Immature natural killer cell (primary cell): Measurements from ENCODE around the gene GRWD1. TPM values are rescaled to one million over a fixed set of nuclear protein-coding genes. Genes with fewer than 3 reads are reported as not detected.

Experiments used
- DNase-seq, 3 donors: peaks; one replicate each; pipeline ENCODE4 v3.0.0; 2022; ENCODE audit warnings: mixed read lengths in 1 of 3
- H3K27ac Mint-ChIP-seq, 6 donors: one replicate each; pipeline ENCODE4 v1.8.0; 2020; ENCODE audit warnings: mixed read lengths in 6 of 6, mild to moderate bottlenecking in 5 of 6, inconsistent platforms in 4 of 6, moderate library complexity in 3 of 6
- H3K27me3 Mint-ChIP-seq, 3 donors: one replicate each; pipeline ENCODE4 v1.8.0; 2020 to 2021; ENCODE audit warnings: low read depth in 3 of 3, mild to moderate bottlenecking in 3 of 3, mixed read lengths in 3 of 3, moderate library complexity in 3 of 3, inconsistent platforms in 1 of 3
- H3K36me3 Mint-ChIP-seq, 3 donors: one replicate each; pipeline ENCODE4 v1.8.0; 2020; ENCODE audit warnings: mixed read lengths in 3 of 3, inconsistent platforms in 2 of 3, mild to moderate bottlenecking in 2 of 3
- H3K4me1 Mint-ChIP-seq, 2 donors: one replicate each; pipeline ENCODE4 v1.8.0; 2020; ENCODE audit warnings: inconsistent platforms in 2 of 2, mild to moderate bottlenecking in 2 of 2, mixed read lengths in 2 of 2, moderate library complexity in 1 of 2
- H3K4me3 Mint-ChIP-seq, 5 donors: one replicate each; pipeline ENCODE4 v1.8.0; 2020; ENCODE audit warnings: mild to moderate bottlenecking in 5 of 5, mixed read lengths in 5 of 5, inconsistent platforms in 3 of 5, moderate library complexity in 3 of 5
- H3K9me3 Mint-ChIP-seq, 6 donors: one replicate each; pipeline ENCODE4 v1.8.0; 2020; ENCODE audit warnings: mild to moderate bottlenecking in 6 of 6, mixed read lengths in 6 of 6, inconsistent platforms in 4 of 6, moderate library complexity in 3 of 6
- polyA plus RNA-seq, 3 donors: library from polyadenylated mRNA; unstranded; fragments of 300-500 nt; fragmentation: Illumina TruSeq; gene quantifications; one replicate each; pipeline ENCODE4 v1.2.3, GENCODE V29; 2021

Gene GRWD1
- polyA plus RNA-seq, 3 donors from 2014 or later = 32.3 to 42.4 (median 34.6) TPM

- Mint-ChIP-seq H3K4me3 (peak overlapping the region; percentile 35 to 81 (median 74)), H3K4me1 (peaks cover 18 to 20% of the 10 kb centered on the region in 2 donors), H3K27me3 (peaks cover 4 to 14% (median 5%) of the 10 kb centered on the region in 3 donors), H3K9me3 (peaks cover 0 to 1% (median 0%) of the 10 kb centered on the region in 6 donors), H3K36me3 (no peaks in the 10 kb centered on the region), H3K27ac (no peak overlapping the region)
- no peak for DNase-seq
Measured at GRCh38 chr19:48413879-48414587, 31.8 kb upstream of the GRWD1 start.

- Mint-ChIP-seq H3K27ac (no peak overlapping the region), H3K27me3 (peaks cover 4 to 14% (median 8%) of the 10 kb centered on the region in 3 donors)
Measured at GRCh38 chr19:48415395-48415794, 30.4 kb upstream of the GRWD1 start.

GRCh38 chr19:48415806-48416221 is 30.0 kb upstream of the GRWD1 start:
- Mint-ChIP-seq H3K4me1 (peaks cover 22 to 24% of the 10 kb centered on the region in 2 donors), H3K4me3 (peak overlapping the region in 3 of 5 donors; percentile 3 to 57 (median 48)), H3K9me3 (peaks cover 0 to 1% (median 0%) of the 10 kb centered on the region in 6 donors), H3K27ac (no peak overlapping the region), H3K27me3 (peaks cover 4 to 14% (median 8%) of the 10 kb centered on the region in 3 donors), H3K36me3 (no peaks in the 10 kb centered on the region)
- no peak for DNase-seq

More at GRCh38 chr19:48415395-48415794, 30.4 kb upstream of the GRWD1 start:
- H3K4me3 Mint-ChIP-seq = peak overlapping the region in 4 of 5 donors; percentile 21 to 81 (median 63)
- peaks cover 0 to 1% (median 0%) of the 10 kb centered on the region in 6 donors for H3K9me3 Mint-ChIP-seq
- H3K4me1 Mint-ChIP-seq = peaks cover 22 to 24% of the 10 kb centered on the region in 2 donors
- no peaks in the 10 kb centered on the region for H3K36me3 Mint-ChIP-seq
- peak; percentile 58 to 65 (median 62) for DNase-seq

- Mint-ChIP-seq H3K4me3 (no peak overlapping the region), H3K4me1 (peaks cover 22 to 24% of the 10 kb centered on the region in 2 donors), H3K36me3 (no peaks in the 10 kb centered on the region), H3K27ac (peak overlapping the region in 1 of 6 donors; percentile 49), H3K9me3 (peaks cover 0 to 1% (median 0%) of the 10 kb centered on the region in 6 donors), H3K27me3 (peaks cover 6 to 16% (median 12%) of the 10 kb centered on the region in 3 donors)
- DNase-seq = no peak
Measured at GRCh38 chr19:48417421-48417820, 28.4 kb upstream of the GRWD1 start.

- peaks cover 22 to 24% of the 10 kb centered on the region in 2 donors for H3K4me1 Mint-ChIP-seq
- peaks cover 6 to 16% (median 12%) of the 10 kb centered on the region in 3 donors for H3K27me3 Mint-ChIP-seq
- peak overlapping the region; percentile 68 to 91 (median 87) for H3K27ac Mint-ChIP-seq
- H3K9me3 Mint-ChIP-seq = peaks cover 0 to 1% (median 0%) of the 10 kb centered on the region in 6 donors
- peak in 1 of 3 donors; percentile 27 for DNase-seq
- no peaks in the 10 kb centered on the region for H3K36me3 Mint-ChIP-seq
- H3K4me3 Mint-ChIP-seq = peak overlapping the region; percentile 80 to 90 (median 87)
Measured at GRCh38 chr19:48418317-48419064, 27.3 kb upstream of the GRWD1 start.

GRCh38 chr19:48419158-48419920 is 26.4 kb upstream of the GRWD1 start:
- H3K27me3 Mint-ChIP-seq = peaks cover 6 to 16% (median 13%) of the 10 kb centered on the region in 3 donors
- H3K9me3 Mint-ChIP-seq = peaks cover 0 to 1% (median 0%) of the 10 kb centered on the region in 6 donors

GRCh38 chr19:48421548-48421947 is 24.2 kb upstream of the GRWD1 start:
- Mint-ChIP-seq H3K36me3 (no peaks in the 10 kb centered on the region), H3K4me3 (no peak overlapping the region), H3K9me3 (peaks cover 0 to 1% (median 0%) of the 10 kb centered on the region in 6 donors), H3K4me1 (peaks cover 9 to 16% of the 10 kb centered on the region in 2 donors), H3K27ac (no peak overlapping the region), H3K27me3 (peaks cover 6 to 14% (median 13%) of the 10 kb centered on the region in 3 donors)
- DNase-seq = no peak

More at GRCh38 chr19:48419158-48419920, 26.4 kb upstream of the GRWD1 start:
- DNase-seq = peak; percentile 77 to 81 (median 81)
- Mint-ChIP-seq H3K36me3 (no peaks in the 10 kb centered on the region), H3K4me1 (peaks cover 22 to 24% of the 10 kb centered on the region in 2 donors), H3K4me3 (peak overlapping the region; percentile 80 to 90 (median 87)), H3K27ac (peak overlapping the region; percentile 68 to 91 (median 87))

GRCh38 chr19:48424694-48425219 is 21.0 kb upstream of the GRWD1 start:
- H3K36me3 Mint-ChIP-seq = no peaks in the 10 kb centered on the region
- no peaks in the 10 kb centered on the region for H3K9me3 Mint-ChIP-seq
- no peaks in the 10 kb centered on the region for H3K4me1 Mint-ChIP-seq
- no peak for DNase-seq
- H3K27me3 Mint-ChIP-seq = peaks cover 5 to 6% (median 6%) of the 10 kb centered on the region in 3 donors
- H3K27ac Mint-ChIP-seq = no peak overlapping the region
- H3K4me3 Mint-ChIP-seq = peak overlapping the region in 1 of 5 donors; percentile 2

GRCh38 chr19:48428670-48429069 is 17.1 kb upstream of the GRWD1 start:
- no peak overlapping the region for H3K27ac Mint-ChIP-seq
- no peaks in the 10 kb centered on the region for H3K36me3 Mint-ChIP-seq
- no peaks in the 10 kb centered on the region for H3K4me1 Mint-ChIP-seq
- H3K9me3 Mint-ChIP-seq = peaks cover 0 to 1% (median 0%) of the 10 kb centered on the region in 6 donors
- H3K4me3 Mint-ChIP-seq = no peak overlapping the region
- H3K27me3 Mint-ChIP-seq = peaks cover 3 to 4% (median 3%) of the 10 kb centered on the region in 3 donors
- DNase-seq = no peak

GRCh38 chr19:48433337-48433736 is 12.4 kb upstream of the GRWD1 start:
- Mint-ChIP-seq H3K27me3 (peaks cover 0 to 10% (median 4%) of the 10 kb centered on the region in 3 donors), H3K36me3 (no peaks in the 10 kb centered on the region), H3K9me3 (peaks cover 0 to 1% (median 0%) of the 10 kb centered on the region in 6 donors), H3K27ac (no peak overlapping the region), H3K4me3 (no peak overlapping the region), H3K4me1 (no peaks in the 10 kb centered on the region)
- no peak for DNase-seq

- Mint-ChIP-seq H3K9me3 (peaks cover 0 to under 1% (median 0%) of the 10 kb centered on the region in 6 donors), H3K27ac (no peak overlapping the region), H3K4me1 (no peaks in the 10 kb centered on the region), H3K4me3 (no peak overlapping the region), H3K27me3 (peaks cover 8 to 23% (median 10%) of the 10 kb centered on the region in 3 donors), H3K36me3 (peaks cover 0 to 3% (median 0%) of the 10 kb centered on the region in 3 donors)
- no peak for DNase-seq
Measured at GRCh38 chr19:48436586-48436985, 9.2 kb upstream of the GRWD1 start.

- Mint-ChIP-seq H3K36me3 (peaks cover 0 to 3% (median 3%) of the 10 kb centered on the region in 3 donors), H3K27ac (no peak overlapping the region), H3K4me1 (peaks cover 23 to 24% of the 10 kb centered on the region in 2 donors), H3K4me3 (peak overlapping the region in 4 of 5 donors; percentile 24 to 47 (median 36)), H3K9me3 (no peaks in the 10 kb centered on the region), H3K27me3 (peaks cover 20 to 39% (median 23%) of the 10 kb centered on the region in 3 donors)
- no peak for DNase-seq
Measured at GRCh38 chr19:48441360-48442050, 4.3 kb upstream of the GRWD1 start.
